ENCODE results near the gene ADISSP.
"Not testable (repeated sequence)": the region's sequence is repeated elsewhere in the genome, so short reads cannot be mapped to it uniquely, and the experiment has no call there.

ADISSP gene

GRCh38 chr20:3789201-3789600 is 21.6 kb upstream of the ADISSP start:
- not testable (repeated sequence) for H4K20me1 ChIP-seq (ENCODE audit: insufficient read depth, low read length); H3K4me2 ChIP-seq (ENCODE audit: low read length); H3K9ac ChIP-seq (ENCODE audit: low read length); H3K9me3 ChIP-seq (ENCODE audit: low read length); H3K27ac ChIP-seq (ENCODE audit: low read depth, low read length, poor library complexity, severe bottlenecking); H3F3A ChIP-seq (ENCODE audit: insufficient read depth, low read length); H3K4me3 ChIP-seq (ENCODE audit: low read depth, low read length, poor library complexity, severe bottlenecking); H3K79me2 ChIP-seq (ENCODE audit: insufficient read depth, low read length); H3K36me3 ChIP-seq (ENCODE audit: insufficient read depth, low read length); H2AFZ ChIP-seq (ENCODE audit: low read length); H3K9me2 ChIP-seq (ENCODE audit: low read depth, low read length); H3K27me3 ChIP-seq (ENCODE audit: insufficient read depth, low read length)
- H3K4me1 ChIP-seq (ENCODE audit: insufficient read depth, low read length, severe bottlenecking) = peaks cover 32% of the 10 kb centered on the region

- TF ChIP-seq CTCF (IDR thresholded peaks at IDR 0.05; ENCODE audit: low read length) (no peak), EZH2 (IDR thresholded peaks at IDR 0.05; ENCODE audit: borderline replicate concordance, low read length) (no peak)
- Histone ChIP-seq H3F3A (ENCODE audit: insufficient read depth, low read length) (no peaks in the 10 kb centered on the region), H3K9me2 (ENCODE audit: low read depth, low read length) (no peaks in the 10 kb centered on the region), H3K27me3 (ENCODE audit: insufficient read depth, low read length) (no peaks in the 10 kb centered on the region), H3K4me1 (ENCODE audit: insufficient read depth, low read length, severe bottlenecking) (peaks cover 35% of the 10 kb centered on the region), H3K27ac (ENCODE audit: low read depth, low read length, poor library complexity, severe bottlenecking) (no peak overlapping the region), H3K9me3 (ENCODE audit: low read length) (no peaks in the 10 kb centered on the region), H3K79me2 (ENCODE audit: insufficient read depth, low read length) (no peaks in the 10 kb centered on the region), H3K4me2 (ENCODE audit: low read length) (no peak overlapping the region), H2AFZ (ENCODE audit: low read length) (no peak overlapping the region), H3K9ac (ENCODE audit: low read length) (no peak overlapping the region), H4K20me1 (ENCODE audit: insufficient read depth, low read length) (no peaks in the 10 kb centered on the region), H3K36me3 (ENCODE audit: insufficient read depth, low read length) (peaks cover 4% of the 10 kb centered on the region), H3K4me3 (ENCODE audit: low read depth, low read length, poor library complexity, severe bottlenecking) (no peak overlapping the region)
Observed at GRCh38 chr20:3788685-3789155, 21.2 kb upstream of the ADISSP start.

DNA sequence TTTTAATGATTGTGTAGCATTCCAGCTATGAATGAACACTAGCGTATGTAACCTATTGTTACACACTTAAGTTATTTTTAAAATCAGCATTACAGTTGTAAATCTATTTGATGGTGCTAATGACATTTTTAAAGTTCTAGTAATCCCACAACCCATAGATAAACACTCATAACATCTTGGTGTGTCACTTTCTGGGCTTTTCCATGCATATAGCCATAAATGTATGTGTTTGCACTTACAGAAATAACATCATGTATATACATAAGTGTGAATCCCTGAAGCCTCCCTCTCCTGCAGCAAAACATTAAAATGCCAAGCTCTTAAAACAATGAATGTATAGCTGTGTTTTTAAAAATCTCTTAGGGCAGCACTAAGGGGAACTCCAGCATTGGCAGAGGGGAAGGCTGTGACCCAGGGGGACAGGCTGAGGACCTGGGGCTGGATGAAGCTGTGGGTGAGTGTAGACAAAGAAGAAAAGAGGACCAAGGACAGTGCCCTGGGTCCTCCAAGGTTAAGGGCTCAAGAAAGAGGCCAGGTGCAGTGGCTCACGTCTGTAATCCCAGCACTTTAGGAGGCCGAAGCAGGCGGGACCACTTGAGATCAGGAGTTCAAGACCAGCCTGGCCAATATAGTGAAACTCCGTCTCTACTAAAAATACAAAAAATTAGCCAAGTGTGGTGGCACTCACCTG is 19.9 kb upstream of the ADISSP start:
- Histone ChIP-seq H3K27ac (ENCODE audit: low read depth, low read length, poor library complexity, severe bottlenecking) (no peak overlapping the region), H3K27me3 (ENCODE audit: insufficient read depth, low read length) (no peaks in the 10 kb centered on the region), H2AFZ (ENCODE audit: low read length) (peak overlapping the region; percentile 97), H3K36me3 (ENCODE audit: insufficient read depth, low read length) (peaks cover 4% of the 10 kb centered on the region), H3K9ac (ENCODE audit: low read length) (peak overlapping the region; percentile 47), H3K4me2 (ENCODE audit: low read length) (peak overlapping the region; percentile 60), H3K9me3 (ENCODE audit: low read length) (no peaks in the 10 kb centered on the region), H3K4me1 (ENCODE audit: insufficient read depth, low read length, severe bottlenecking) (peaks cover 40% of the 10 kb centered on the region), H3F3A (ENCODE audit: insufficient read depth, low read length) (no peaks in the 10 kb centered on the region), H4K20me1 (ENCODE audit: insufficient read depth, low read length) (no peaks in the 10 kb centered on the region), H3K4me3 (ENCODE audit: low read depth, low read length, poor library complexity, severe bottlenecking) (peak overlapping the region; percentile 61), H3K79me2 (ENCODE audit: insufficient read depth, low read length) (no peaks in the 10 kb centered on the region), H3K9me2 (ENCODE audit: low read depth, low read length) (no peaks in the 10 kb centered on the region)
- TF ChIP-seq CTCF (IDR thresholded peaks at IDR 0.05; ENCODE audit: low read length) (no peak), EZH2 (IDR thresholded peaks at IDR 0.05; ENCODE audit: borderline replicate concordance, low read length) (no peak)

Measured in OCI-LY1 (cell line).